Measurements from ENCODE around the gene CTSA.
A peak's percentile ranks its signal among the peaks of the same experiment; 100 is the strongest.
"Not testable (repeated sequence)": the region's sequence is repeated elsewhere in the genome, so short reads cannot be mapped to it uniquely, and the experiment has no call there.

CTSA gene

GRCh38 chr20:45919542-45920399, 28.6 kb downstream of the CTSA start:
- no peak for DNase-seq

DNA sequence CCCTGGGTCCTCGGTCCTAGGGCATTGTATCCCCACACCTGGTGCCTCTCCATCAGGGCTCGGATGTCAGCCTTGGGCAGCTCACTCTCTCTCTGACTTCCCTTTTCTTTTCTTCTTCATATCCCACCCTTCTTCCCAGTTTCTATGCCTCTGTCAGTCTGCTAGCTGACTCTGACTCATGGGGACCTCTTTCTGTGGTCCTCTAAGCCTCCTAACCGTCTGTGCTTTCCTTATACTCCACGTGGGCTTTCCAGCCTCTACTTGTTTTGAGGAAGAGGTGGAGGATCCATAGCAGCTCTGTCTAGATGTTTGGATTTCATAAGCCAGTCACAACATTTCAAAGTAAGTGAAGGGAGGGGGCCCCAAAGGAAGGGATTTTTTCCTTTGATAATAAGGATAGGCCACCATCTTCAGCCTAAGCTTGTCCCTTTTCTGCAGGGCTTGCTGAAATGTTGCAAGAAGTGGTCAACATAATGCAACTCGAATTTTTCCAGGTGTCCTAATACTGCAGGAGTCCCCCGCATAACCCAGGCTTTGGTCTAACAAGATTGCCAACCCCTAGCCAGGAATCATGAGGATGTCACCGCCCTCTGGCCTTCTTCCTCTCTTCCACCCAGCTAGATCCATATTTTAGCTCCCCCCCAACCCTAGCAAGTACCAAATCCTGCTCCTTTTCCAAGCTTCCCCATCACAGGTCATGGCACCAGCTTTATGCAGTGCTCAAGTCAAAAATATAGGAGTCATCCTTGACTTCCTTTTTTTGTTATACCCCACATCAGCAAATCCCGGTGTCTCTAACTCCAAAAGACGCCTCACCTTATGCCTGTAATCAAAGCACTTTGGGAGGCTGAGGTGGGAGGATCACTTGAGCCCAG, 29.6 kb downstream of the CTSA start:
- no peak for DNase-seq

DNA sequence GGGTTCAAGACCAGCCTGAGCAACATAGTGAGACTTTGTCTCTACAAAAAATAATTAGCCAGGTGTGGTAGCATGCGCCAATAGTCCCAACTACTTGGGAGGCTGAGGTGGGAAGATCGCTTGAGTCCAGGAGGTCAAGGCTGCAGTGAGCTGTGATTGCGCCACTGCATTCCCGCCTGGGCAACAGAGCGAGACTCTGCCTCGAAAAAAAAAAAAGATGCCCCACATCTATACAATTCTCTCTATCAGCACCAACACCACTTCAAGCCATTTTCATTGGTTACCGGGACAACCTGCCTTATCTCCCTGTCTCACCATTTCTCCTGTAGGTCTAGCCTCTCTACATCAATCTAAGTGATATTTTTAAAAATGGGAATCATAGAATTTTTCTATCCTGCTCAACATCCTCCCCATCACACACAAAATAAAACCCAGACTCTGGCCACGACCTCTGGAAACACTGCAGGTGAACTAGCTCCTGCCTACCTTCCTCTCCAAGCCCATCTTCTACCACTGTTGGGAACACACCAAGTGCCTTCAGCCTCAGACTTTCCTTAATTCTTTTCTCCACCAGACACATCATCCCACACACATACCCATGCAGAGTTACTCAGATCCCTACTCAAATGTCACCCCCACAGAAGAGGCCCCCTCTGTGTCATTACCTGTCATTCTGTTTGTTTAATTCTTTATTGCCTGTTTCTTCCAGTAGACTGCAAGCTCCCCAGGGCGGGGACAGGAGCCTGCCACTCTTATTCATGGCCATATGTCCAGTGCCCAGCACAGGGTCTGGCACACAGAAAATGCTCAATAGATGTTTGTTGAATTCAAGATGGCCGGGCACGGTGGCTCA, 30.4 kb downstream of the CTSA start:
- no peak for DNase-seq

- DNase-seq = no peak
These were observed 33.5 kb downstream of the CTSA start for GRCh38 chr20:45924391-45925261.

- no peak for DNase-seq
These were observed 34.8 kb downstream of the CTSA start for GRCh38 chr20:45925821-45926506.

DNA sequence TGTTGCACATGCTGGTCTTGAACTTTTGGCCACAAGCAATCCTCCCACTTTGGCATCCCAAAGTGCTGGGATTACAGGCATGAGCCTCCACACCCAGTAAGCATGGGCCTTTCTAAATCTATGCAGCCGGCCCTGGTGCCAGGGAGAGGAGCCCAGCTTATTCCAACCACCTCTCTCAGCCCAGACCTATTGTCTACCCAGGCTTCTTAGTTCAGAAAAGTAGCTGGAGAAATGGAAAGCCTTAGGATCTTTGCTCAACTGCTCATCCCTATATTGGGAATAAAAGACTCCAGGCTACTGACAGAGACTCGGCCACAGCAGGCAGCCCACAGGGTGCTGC, 35.6 kb downstream of the CTSA start:
- no peak for DNase-seq

DNA sequence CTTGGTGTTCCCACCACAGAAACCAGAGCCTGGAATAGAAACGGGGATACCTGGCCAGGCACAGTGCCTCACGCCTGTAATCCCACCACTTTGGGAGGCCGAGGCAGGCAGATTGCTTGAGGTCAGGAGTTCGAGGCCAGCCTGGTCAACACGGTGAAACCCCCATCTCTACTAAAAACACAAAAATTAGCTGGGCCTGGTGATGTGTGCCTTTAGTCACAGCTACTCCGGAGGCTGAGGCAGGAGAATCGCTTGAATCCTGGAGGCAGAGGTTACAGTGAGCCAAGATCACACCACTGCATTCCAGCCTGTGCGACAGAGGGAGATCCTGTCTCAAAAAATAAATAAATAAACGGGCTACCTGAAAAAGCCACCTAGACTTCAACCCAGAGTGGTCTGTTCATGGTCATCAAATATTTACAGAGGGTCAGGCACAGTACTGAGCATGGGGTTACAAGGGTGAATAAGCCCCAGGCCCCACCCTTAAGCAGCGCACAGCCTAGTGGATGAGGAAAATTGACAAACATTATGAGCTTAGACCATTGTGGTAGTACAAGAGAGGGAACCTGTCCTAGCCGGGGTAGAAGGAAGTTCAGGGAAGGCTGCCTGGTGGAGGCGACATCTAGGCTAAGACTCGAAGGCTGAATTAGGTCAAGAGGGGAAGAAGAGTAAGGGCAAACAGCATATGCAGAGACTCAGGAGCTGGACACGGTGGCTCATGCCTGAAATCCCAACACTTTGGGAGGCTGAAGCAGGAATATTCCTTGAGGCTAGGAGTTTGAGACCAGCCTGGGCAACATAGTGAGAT, 36.1 kb downstream of the CTSA start:
- DNase-seq = no peak

DNA sequence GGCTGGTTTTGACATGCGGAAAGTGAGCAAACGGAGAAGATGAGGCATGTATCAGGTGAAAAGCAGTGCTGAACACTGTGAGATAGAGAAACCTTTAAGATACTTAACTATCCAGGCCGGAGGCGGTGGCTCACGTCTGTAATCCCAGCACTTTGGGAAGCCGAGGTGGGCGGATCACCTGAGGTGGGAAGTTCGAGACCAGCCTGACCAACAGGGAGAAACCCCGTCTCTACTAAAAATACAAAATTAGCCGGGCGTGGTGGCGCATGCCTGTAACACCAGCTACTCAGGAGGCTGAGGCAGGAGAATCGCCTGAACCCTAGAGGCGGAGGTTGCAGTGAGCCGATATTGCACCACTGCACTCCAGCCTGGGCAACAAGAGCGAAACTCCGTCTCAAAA, 40.5 kb downstream of the CTSA start:
- DNase-seq = not testable (repeated sequence)

GRCh38 chr20:45933266-45934045, 42.3 kb downstream of the CTSA start:
- peak; percentile 61 for DNase-seq

- no peak for DNase-seq
These were observed 43.0 kb downstream of the CTSA start for GRCh38 chr20:45934046-45934585.

DNA sequence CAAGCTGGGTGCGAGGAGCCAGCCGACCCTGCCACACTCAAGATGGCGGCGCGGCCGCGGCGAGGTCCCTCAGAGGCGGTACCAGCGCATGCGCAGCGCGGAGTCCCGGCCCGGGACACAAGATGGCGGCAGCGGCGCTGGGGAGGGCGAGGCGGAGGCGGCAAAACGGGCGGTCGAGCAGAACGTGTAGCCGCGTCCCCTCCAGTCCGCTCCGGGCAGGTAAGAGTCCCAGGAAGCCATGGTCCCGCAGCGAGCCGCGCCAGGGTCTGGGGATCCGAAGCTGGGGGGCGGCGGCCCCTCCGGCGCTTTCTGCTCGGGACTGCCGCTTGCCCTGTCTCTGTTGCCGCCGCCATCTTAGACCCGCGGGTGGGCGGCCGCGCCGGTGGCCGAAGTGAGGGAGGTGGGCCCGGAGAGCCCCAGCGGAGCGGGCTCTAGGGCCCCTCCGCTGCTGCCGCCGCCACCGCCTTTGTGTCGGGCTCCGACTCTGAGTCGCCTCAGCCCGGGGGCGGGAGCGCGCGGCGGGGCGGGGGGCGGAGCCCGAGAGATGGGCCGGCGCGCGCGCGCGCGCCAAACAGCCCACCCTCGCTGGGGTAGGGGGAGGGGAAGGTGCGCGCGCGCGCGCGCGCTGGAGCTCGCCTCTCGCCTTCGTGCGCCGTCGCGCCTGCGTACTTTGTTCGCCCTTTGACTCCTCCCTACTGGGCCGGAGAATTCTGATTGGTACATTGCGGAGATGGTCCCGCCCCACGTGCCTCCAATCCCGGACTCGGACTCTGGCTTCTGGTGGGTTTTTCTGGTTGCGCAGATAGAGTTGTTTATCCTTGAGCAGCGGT, 43.7 kb downstream of the CTSA start, which contains the start of gene PCIF1:
Gene PCIF1 (plus strand): TSS at position 98 of the 830 bp plus-strand sequence. CDS start 4,317 bp downstream, outside the sequence.
- DNase-seq = peak; percentile 83

- DNase-seq = no peak
These were observed 44.4 kb downstream of the CTSA start for GRCh38 chr20:45935416-45936046.

- DNase-seq = no peak
These were observed 46.6 kb downstream of the CTSA start for GRCh38 chr20:45937765-45938164.

DNA sequence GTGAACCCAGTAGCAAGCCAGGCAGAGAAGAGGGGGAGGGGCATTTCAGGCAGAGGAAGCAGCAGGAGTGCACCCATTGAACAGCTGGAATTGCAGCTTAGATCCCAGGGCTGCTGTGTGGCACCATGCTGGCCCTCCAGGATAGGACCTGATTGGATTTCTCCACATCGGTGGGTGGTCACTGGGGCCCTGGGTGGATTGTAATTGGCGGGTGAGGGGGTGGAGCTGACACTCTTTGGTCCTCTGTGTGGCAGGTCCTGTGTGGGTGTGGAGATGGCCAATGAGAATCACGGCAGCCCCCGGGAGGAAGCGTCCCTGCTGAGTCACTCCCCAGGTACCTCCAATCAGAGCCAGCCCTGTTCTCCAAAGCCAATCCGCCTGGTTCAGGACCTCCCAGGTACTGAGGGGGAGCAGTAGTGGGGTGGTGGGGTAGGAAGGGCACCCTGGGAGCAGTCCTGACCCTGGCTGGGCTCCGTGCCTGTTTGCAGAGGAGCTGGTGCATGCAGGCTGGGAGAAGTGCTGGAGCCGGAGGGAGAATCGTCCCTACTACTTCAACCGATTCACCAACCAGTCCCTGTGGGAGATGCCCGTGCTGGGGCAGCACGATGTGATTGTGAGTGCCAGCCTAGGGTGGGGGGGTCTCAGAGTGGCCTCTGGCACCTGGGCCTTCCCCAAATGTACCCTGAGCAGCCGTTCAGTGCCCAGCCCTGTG, 47.7 kb downstream of the CTSA start:
- DNase-seq = no peak

GRCh38 chr20:45940053-45940452, 48.9 kb downstream of the CTSA start:
- DNase-seq = no peak

DNA sequence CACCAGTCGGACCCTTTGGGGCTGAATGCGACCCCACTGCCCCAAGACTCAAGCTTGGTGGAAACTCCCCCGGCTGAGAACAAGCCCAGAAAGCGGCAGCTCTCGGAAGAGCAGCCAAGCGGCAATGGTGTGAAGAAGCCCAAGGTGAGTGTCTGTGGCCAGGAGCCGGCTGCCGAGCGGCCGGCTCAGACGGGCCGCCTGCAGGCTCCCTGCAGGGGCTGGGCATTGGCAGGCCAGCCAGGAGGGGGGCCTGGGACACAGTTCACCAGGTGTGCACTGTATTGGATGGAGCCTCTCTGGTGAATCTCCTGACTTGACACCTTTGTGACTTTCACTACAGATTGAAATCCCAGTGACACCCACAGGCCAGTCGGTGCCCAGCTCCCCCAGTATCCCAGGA, 49.3 kb downstream of the CTSA start:
- no peak for DNase-seq

GRCh38 chr20:45943613-45944012, 52.5 kb downstream of the CTSA start:
- DNase-seq = no peak

All from NCI-H1436 treated with DMSO at 0.1 percent for 48 hours (cell line).